ENCODE results near the gene TMEM250. TPM values are rescaled to one million over a fixed set of nuclear protein-coding genes. Genes with fewer than 3 reads are reported as not detected.

Gene TMEM250, protein sequence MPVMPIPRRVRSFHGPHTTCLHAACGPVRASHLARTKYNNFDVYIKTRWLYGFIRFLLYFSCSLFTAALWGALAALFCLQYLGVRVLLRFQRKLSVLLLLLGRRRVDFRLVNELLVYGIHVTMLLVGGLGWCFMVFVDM
- 10 to 100 TPM; 40.9 to 67.2 TPM for total RNA-seq

DNA sequence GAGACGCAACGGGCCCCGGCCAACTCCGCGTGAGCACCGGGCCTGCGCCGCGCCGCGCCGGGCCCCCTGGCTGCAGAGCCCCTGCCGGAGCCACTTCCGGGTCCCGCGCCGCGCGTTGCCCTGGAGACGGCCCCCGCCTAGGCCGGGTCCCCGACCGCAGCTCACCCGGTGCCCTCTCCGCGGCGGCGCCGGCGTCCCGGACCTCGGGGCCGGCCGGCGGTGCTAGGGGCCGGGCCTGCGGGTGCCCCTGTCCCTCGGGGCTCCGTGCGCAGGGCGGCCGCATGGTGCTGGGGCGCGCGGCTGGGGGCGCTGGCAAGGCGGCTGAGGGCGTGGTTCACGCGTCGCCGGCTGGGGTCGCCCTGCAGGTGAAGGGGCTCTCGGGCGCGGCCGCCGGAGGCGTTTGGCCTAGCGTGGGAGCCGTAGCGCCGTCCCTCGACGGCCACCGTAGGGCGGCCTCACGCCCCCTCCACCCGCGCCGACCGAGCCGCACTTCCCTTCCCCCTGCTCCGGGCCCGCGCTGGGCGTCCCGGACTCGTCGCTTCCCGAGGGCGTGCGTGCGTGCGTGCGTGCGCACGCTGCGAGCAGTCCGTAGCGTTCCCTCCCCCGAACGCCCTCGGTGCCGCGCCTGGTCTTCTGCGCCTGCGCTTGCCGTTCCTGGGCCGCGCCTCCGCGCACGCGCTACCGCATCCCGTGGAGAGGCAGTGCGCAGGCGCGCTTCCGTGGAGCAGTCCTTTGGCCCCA is at the start of gene TMEM250:
Gene TMEM250, minus strand, starts transcription at position 556 of the 741 bp plus-strand sequence. CDS start 1,975 bp downstream, outside the sequence.
- intact Hi-C loops (cut with DNase I), result no loop called here
- DNase-seq, result peak; percentile 96
- TF ChIP-seq, protein P1, sequence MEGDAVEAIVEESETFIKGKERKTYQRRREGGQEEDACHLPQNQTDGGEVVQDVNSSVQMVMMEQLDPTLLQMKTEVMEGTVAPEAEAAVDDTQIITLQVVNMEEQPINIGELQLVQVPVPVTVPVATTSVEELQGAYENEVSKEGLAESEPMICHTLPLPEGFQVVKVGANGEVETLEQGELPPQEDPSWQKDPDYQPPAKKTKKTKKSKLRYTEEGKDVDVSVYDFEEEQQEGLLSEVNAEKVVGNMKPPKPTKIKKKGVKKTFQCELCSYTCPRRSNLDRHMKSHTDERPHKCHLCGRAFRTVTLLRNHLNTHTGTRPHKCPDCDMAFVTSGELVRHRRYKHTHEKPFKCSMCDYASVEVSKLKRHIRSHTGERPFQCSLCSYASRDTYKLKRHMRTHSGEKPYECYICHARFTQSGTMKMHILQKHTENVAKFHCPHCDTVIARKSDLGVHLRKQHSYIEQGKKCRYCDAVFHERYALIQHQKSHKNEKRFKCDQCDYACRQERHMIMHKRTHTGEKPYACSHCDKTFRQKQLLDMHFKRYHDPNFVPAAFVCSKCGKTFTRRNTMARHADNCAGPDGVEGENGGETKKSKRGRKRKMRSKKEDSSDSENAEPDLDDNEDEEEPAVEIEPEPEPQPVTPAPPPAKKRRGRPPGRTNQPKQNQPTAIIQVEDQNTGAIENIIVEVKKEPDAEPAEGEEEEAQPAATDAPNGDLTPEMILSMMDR (IDR thresholded peaks at IDR 0.05), result no peak
- Histone ChIP-seq H3K4me3 (peak within 1 kb of the TSS; percentile 83), H3K9me3 (no peaks in the 10 kb centered on the region), H3K9ac (ENCODE audit: low read depth in 2 of 2, low read length in 2 of 2) (peak within 1 kb of the TSS; percentile 84 to 86), H3K27ac (peak within 1 kb of the TSS; percentile 91), H3K36me3 (no peaks in the 10 kb centered on the region), H3K27me3 (peaks cover 3% of the 10 kb centered on the region), H3K4me1 (peaks cover 16% of the 10 kb centered on the region)

DNA sequence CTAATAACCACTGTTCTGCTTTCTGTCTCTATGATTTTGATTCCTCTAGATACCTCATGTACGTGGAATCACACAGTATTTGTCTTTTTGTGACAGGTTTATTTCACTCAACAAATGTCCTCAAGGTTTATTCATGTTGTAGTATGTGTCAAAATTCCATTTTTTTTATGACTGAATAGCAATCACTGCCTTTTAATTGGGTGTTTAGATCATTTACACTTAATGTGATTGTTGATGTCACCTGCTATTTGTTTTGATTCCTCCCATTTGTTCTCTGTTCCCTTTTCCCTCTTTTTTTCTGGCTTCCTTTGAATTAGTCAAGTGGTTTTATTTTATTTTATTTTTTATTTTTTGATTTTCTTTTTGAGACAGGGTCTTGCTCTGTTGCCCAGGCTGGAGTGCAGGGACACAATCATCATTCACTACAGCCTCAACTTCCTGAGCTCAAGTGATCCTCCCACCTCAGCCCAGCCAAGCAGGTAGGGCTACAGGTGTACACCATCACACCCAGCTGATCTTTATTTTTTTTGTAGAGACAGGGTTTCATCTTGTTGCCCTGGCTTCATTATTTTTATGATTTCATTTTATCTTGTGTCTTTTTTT is 44.7 kb upstream of the TMEM250 start:
- intact Hi-C loops (cut with DNase I), result no loop called here
- no peak overlapping the region for H3K27ac ChIP-seq
- no peaks in the 10 kb centered on the region for H3K4me1 ChIP-seq
- TF ChIP-seq, protein P1 (IDR thresholded peaks at IDR 0.05), result no peak
- H3K9me3 ChIP-seq, result no peaks in the 10 kb centered on the region
- no peak overlapping the region for H3K9ac ChIP-seq (ENCODE audit: low read depth in 2 of 2, low read length in 2 of 2)
- no peaks in the 10 kb centered on the region for H3K27me3 ChIP-seq
- H3K36me3 ChIP-seq, result no peaks in the 10 kb centered on the region
- no peak for DNase-seq
- H3K4me3 ChIP-seq, result no peak overlapping the region

DNA sequence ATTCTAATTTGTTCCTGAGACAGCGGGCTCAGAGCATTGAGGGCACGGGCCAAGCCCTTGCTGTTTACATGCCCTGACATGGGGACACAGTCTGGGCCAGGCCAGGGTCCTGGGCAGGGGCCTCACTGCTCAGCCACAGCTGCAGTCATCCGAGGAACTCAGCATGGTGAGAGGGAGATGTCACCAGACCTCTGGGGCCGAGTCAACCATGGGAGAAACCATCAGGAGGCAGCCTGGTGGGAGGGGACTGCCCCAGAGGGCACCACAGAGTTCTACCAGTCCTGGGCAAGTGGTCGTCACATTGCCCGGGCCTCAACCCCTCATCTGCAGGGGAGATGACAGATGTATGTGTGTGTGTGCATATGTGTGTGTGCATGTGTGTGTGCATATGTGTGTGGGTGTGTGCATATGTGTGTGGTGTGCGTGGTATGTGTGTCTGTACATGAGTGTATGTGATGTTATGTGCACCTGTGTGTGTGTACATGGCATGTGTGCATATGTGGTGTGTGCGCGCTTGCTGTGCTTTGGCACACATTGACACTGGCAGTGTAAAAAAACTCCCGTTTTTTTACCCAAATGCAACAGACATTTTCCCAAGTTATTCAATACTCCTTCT is 42.4 kb upstream of the TMEM250 start:
- intact Hi-C loops (cut with DNase I), result no loop called here

DNA sequence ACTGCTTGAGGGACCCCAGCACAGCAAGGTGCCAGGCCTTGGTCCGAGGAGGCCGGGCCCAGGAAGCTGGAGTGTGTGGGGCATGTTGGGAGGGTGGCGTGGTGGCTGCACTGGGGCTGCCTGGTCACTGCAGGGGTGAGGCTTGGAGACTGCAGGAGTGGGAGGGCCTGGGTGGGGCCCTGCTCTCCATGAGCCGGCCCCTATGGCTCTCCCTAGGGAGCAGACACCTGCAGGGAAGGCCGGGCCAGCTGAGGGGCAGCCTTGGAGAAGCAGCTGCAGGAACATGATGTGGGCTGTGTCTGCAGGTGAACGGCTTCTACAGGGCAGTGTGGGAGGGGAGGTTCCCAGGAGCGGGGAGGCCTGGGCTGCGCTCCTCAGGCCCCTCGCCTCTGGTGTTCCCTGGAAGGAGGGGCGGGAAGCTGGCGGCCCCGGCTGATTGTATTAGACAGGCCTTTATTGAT is 41.7 kb upstream of the TMEM250 start:
- DNase-seq, result no peak
- Histone ChIP-seq H3K27me3 (peaks cover 6% of the 10 kb centered on the region), H3K36me3 (no peaks in the 10 kb centered on the region), H3K9me3 (no peaks in the 10 kb centered on the region), H3K27ac (no peak overlapping the region), H3K9ac (ENCODE audit: low read depth in 2 of 2, low read length in 2 of 2) (no peak overlapping the region), H3K4me1 (no peaks in the 10 kb centered on the region), H3K4me3 (no peak overlapping the region)
- TF ChIP-seq, protein P1 (IDR thresholded peaks at IDR 0.05), result no peak
- intact Hi-C loops (cut with DNase I), result no loop called here

More for the DNA sequence above, 42.4 kb upstream of the TMEM250 start:
- H3K27me3 ChIP-seq, result peaks cover 6% of the 10 kb centered on the region
- no peaks in the 10 kb centered on the region for H3K9me3 ChIP-seq
- no peaks in the 10 kb centered on the region for H3K4me1 ChIP-seq
- H3K9ac ChIP-seq (ENCODE audit: low read depth in 2 of 2, low read length in 2 of 2), result no peak overlapping the region
- H3K27ac ChIP-seq, result no peak overlapping the region
- no peaks in the 10 kb centered on the region for H3K36me3 ChIP-seq
- TF ChIP-seq, protein P1 (IDR thresholded peaks at IDR 0.05), result no peak
- no peak overlapping the region for H3K4me3 ChIP-seq
- no peak for DNase-seq

DNA sequence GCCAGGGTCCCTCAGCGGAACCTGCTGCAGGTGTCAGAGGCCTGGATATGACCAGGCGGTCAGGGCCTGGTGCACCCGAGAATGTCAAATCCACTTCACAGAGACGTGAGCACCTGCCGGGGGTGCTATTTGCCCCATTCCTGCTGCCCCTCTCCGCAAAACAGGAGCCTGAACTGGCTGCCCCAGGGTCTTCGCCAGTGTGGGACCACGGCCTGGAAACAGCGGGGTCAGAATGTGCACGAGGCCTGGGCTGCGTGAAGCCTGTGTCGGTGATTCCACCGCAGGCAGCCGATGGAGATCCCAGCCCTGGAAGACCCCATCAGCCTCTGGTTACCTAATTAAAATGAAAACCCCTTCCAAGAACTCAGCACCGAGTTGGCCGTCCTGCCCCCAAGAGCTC is 41.2 kb upstream of the TMEM250 start:
- Histone ChIP-seq H3K9ac (ENCODE audit: low read depth in 2 of 2, low read length in 2 of 2) (no peak overlapping the region), H3K9me3 (no peaks in the 10 kb centered on the region), H3K27me3 (peaks cover 6% of the 10 kb centered on the region), H3K4me3 (no peak overlapping the region), H3K27ac (no peak overlapping the region), H3K4me1 (no peaks in the 10 kb centered on the region), H3K36me3 (no peaks in the 10 kb centered on the region)
- TF ChIP-seq, protein P1 (IDR thresholded peaks at IDR 0.05), result no peak
- intact Hi-C loops (cut with DNase I), result no loop called here
- DNase-seq, result no peak
